SK-N-SH (cell line): Measurements from ENCODE around the gene PLEKHM3. TPM values are rescaled to one million over a fixed set of nuclear protein-coding genes. Genes with fewer than 3 reads are reported as not detected.

ENCODE experiments used
- CTCF ChIA-PET: fragments of 300-600, 350-600 bp; formaldehyde crosslinking; extraction: SDS; loops from one replicate; lab custom pipeline; 2021; lab: Yijun Ruan, JAX
- POLR2A ChIA-PET: fragments of 350-600 bp; sonication (Branson Sonifier 250); formaldehyde crosslinking; extraction: SDS; loops from one replicate; lab custom pipeline; 2020; ENCODE audit warnings: antibody characterized with exemption, inconsistent platforms; lab: Yijun Ruan, JAX
- DNase-seq: peaks from one replicate; pipeline ENCODE4 v3.0.0; 2012
- H2AFZ ChIP-seq: fragments of 200-600 bp; sonication (generic); 2 replicates; pipeline ENCODE4 v1.8.1; 2016; ENCODE audit warnings: antibody characterized with exemption, mild to moderate bottlenecking, low read depth
- H3F3A ChIP-seq: fragments of 200-600 bp; sonication (generic); replicated peaks from 2 replicates; pipeline ENCODE3; 2016; ENCODE audit warnings: antibody characterized with exemption, mild to moderate bottlenecking; ENCODE audit not compliant: insufficient read depth
- H3K27ac ChIP-seq, 2 experiments: fragments of 200-500 bp in 1 of 2; fragments of 200-600 bp in 1 of 2; sonication (Bioruptor generic) in 1 of 2; sonication (generic), shearing (Covaris generic) in 1 of 2; 2 replicates each; pipeline versions ENCODE4 v1.5.1 to v1.6.1; 2014 to 2016; ENCODE audit warnings: low read depth in 2 of 2, inconsistent platforms in 1 of 2, low read length in 1 of 2, mild to moderate bottlenecking in 1 of 2, mixed read lengths in 1 of 2
- H3K27me3 ChIP-seq: fragments of 200-600 bp; sonication (generic), shearing (Covaris generic); 2 replicates; pipeline ENCODE4 v1.6.1; 2016; ENCODE audit warnings: mixed run types; ENCODE audit not compliant: insufficient read depth
- H3K36me3 ChIP-seq, 2 experiments: fragments of 200-500 bp in 1 of 2; fragments of 200-600 bp in 1 of 2; sonication (Bioruptor generic) in 1 of 2; sonication (generic) in 1 of 2; replicated peaks in 1 of 2; 2 replicates each; pipeline versions ENCODE3 to v1.5.1; 2014 to 2016; ENCODE audit warnings: low read length in 1 of 2, mild to moderate bottlenecking in 1 of 2; ENCODE audit not compliant: insufficient read depth in 2 of 2, control insufficient read depth in 1 of 2
- H3K4me1 ChIP-seq, 2 experiments: fragments of 200-500 bp in 1 of 2; fragments of 200-600 bp in 1 of 2; sonication (Bioruptor generic) in 1 of 2; sonication (generic), shearing (Covaris generic) in 1 of 2; 2 replicates each; pipeline versions ENCODE4 v1.5.1 to v1.6.1; 2014 to 2016; ENCODE audit warnings: low read depth in 1 of 2, low read length in 1 of 2, mixed run types in 1 of 2; ENCODE audit not compliant: insufficient read depth in 2 of 2, control insufficient read depth in 1 of 2
- H3K4me2 ChIP-seq: fragments of 200-600 bp; sonication (generic), shearing (Covaris generic); 2 replicates; pipeline ENCODE4 v1.6.1; 2017; ENCODE audit warnings: mixed run types
- H3K4me3 ChIP-seq, 2 experiments: fragments of 200-500 bp in 1 of 2; fragments of 200-600 bp in 1 of 2; sonication (Bioruptor generic) in 1 of 2; sonication (generic), shearing (Covaris generic) in 1 of 2; 2 replicates each; pipeline versions ENCODE4 v1.5.1 to v1.8.1; 2014 to 2016; ENCODE audit warnings: low read depth in 2 of 2, inconsistent platforms in 1 of 2, low read length in 1 of 2, mild to moderate bottlenecking in 1 of 2, mixed read lengths in 1 of 2, moderate library complexity in 1 of 2
- H3K79me2 ChIP-seq: fragments of 200-600 bp; sonication (generic); 2 replicates; pipeline ENCODE4 v1.8.1; 2017; ENCODE audit warnings: mild to moderate bottlenecking; ENCODE audit not compliant: insufficient read depth
- H3K9ac ChIP-seq: fragments of 200-600 bp; sonication (generic); 2 replicates; pipeline ENCODE4 v1.6.1; 2017; ENCODE audit warnings: mixed run types
- H3K9me2 ChIP-seq: fragments of 200-600 bp; sonication (generic); 2 replicates; pipeline ENCODE4 v1.6.1; 2017; ENCODE audit warnings: mixed run types
- H3K9me3 ChIP-seq: fragments of 200-600 bp; sonication (generic); 2 replicates; pipeline ENCODE4 v1.6.1; 2017; ENCODE audit warnings: mixed run types, mild to moderate bottlenecking, moderate library complexity
- H4K20me1 ChIP-seq: fragments of 200-600 bp; sonication (generic); 2 replicates; pipeline ENCODE4 v1.6.1; 2017; ENCODE audit warnings: mild to moderate bottlenecking, mixed run types; ENCODE audit not compliant: insufficient read depth
- ELF1 ChIP-seq: IDR thresholded peaks from 2 replicates; pipeline ENCODE4 v1.4.0; 2012
- EZH2phosphoT487 ChIP-seq: fragments of 200-600 bp; sonication (generic); IDR thresholded peaks from 2 replicates; pipeline ENCODE4 v1.6.1; 2017; ENCODE audit warnings: low read depth, mixed run types, mild to moderate bottlenecking, antibody characterized with exemption, moderate library complexity, borderline replicate concordance
- FOSL2 ChIP-seq: IDR thresholded peaks from 2 replicates; pipeline ENCODE4 v1.4.0; 2012; ENCODE audit warnings: low read depth, mild to moderate bottlenecking, moderate library complexity, borderline replicate concordance
- FOXM1 ChIP-seq: IDR thresholded peaks from 2 replicates; pipeline ENCODE4 v1.4.0; 2012; ENCODE audit warnings: low read depth, mild to moderate bottlenecking
- MXI1 ChIP-seq: IDR thresholded peaks from 2 replicates; pipeline ENCODE4 v1.6.1; 2012; ENCODE audit warnings: mild to moderate bottlenecking, low read depth, low read length, improper control_type of control experiment
- RXRA ChIP-seq: IDR thresholded peaks from 2 replicates; pipeline ENCODE4 v1.4.0; 2012; ENCODE audit warnings: low read depth, mild to moderate bottlenecking, borderline replicate concordance
- WGBS: methylation state at CpG from one replicate; pipeline ENCODE4 v1.1.6; 2017; ENCODE audit warnings: low lambda C conversion rate; 5-methylcytosine and 5-hydroxymethylcytosine counted together
- polyA plus RNA-seq, 3 experiments: library from polyadenylated mRNA; depleted of rRNA; stranded (reverse); fragments of >200 nt; gene quantifications; 2 replicates each; pipeline ENCODE4 v1.2.3, GENCODE V29; 2012
- TF ChIP-seq, protein P1 (sequence below): IDR thresholded peaks from 2 replicates; pipeline ENCODE4 v1.6.1; 2012; ENCODE audit warnings: mild to moderate bottlenecking, low read depth, low read length, moderate library complexity
- TF ChIP-seq, protein P2 (sequence below): IDR thresholded peaks from 2 replicates; pipeline ENCODE4 v1.4.0; 2012; ENCODE audit warnings: low read depth, borderline replicate concordance

PLEKHM3 gene
- polyA plus RNA-seq, 1 of the 3 experiments (the other 2 are of a cell fraction): 1.9 TPM

DNA sequence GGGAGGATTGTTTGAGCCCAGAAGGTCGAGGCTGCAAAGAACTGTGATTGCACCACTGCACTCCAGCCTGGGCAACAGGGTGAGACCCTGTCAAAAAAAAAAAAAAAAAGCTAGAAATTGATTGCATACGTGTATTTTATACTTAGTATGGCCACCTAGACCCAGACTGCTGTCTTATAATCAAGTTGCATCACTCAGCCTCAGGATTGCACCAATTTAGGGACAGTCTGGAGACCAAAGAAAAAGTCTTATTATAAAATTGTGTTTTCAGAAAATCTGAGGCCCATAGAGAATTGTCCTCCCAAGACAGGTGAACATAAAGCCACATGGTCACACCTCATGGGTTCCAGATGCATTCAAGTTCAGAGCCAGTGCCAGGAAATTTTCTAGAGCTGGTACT, 17.1 kb upstream of the PLEKHM3 start:
- Histone ChIP-seq H3K4me3 (no peak overlapping the region), H3K79me2 (no peaks in the 10 kb centered on the region), H3K9me2 (no peaks in the 10 kb centered on the region), H2AFZ (no peak overlapping the region), H3K27me3 (no peaks in the 10 kb centered on the region), H4K20me1 (no peaks in the 10 kb centered on the region), H3K27ac (no peak overlapping the region), H3K36me3 (no peaks in the 10 kb centered on the region), H3K4me2 (no peak overlapping the region), H3F3A (peaks cover 5% of the 10 kb centered on the region), H3K4me1 (no peaks in the 10 kb centered on the region), H3K9me3 (no peaks in the 10 kb centered on the region), H3K9ac (no peak overlapping the region)
- 66% methylated on average over 2 of the region's 2 CpGs for WGBS
- ChIA-PET POLR2A (no interaction called here), CTCF (interaction anchor here (3.9 to 8.1 kb wide), 2 partner anchors 12 to 295 kb away, joined by 28 to 128 read pairs; no protein-coding TSS in a partner anchor)
- TF ChIP-seq MXI1 (no peak), EZH2phosphoT487 (no peak), RXRA (no peak), FOXM1 (no peak)
- TF ChIP-seq, protein P1, sequence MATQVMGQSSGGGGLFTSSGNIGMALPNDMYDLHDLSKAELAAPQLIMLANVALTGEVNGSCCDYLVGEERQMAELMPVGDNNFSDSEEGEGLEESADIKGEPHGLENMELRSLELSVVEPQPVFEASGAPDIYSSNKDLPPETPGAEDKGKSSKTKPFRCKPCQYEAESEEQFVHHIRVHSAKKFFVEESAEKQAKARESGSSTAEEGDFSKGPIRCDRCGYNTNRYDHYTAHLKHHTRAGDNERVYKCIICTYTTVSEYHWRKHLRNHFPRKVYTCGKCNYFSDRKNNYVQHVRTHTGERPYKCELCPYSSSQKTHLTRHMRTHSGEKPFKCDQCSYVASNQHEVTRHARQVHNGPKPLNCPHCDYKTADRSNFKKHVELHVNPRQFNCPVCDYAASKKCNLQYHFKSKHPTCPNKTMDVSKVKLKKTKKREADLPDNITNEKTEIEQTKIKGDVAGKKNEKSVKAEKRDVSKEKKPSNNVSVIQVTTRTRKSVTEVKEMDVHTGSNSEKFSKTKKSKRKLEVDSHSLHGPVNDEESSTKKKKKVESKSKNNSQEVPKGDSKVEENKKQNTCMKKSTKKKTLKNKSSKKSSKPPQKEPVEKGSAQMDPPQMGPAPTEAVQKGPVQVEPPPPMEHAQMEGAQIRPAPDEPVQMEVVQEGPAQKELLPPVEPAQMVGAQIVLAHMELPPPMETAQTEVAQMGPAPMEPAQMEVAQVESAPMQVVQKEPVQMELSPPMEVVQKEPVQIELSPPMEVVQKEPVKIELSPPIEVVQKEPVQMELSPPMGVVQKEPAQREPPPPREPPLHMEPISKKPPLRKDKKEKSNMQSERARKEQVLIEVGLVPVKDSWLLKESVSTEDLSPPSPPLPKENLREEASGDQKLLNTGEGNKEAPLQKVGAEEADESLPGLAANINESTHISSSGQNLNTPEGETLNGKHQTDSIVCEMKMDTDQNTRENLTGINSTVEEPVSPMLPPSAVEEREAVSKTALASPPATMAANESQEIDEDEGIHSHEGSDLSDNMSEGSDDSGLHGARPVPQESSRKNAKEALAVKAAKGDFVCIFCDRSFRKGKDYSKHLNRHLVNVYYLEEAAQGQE: no peak
- TF ChIP-seq, protein P2, sequence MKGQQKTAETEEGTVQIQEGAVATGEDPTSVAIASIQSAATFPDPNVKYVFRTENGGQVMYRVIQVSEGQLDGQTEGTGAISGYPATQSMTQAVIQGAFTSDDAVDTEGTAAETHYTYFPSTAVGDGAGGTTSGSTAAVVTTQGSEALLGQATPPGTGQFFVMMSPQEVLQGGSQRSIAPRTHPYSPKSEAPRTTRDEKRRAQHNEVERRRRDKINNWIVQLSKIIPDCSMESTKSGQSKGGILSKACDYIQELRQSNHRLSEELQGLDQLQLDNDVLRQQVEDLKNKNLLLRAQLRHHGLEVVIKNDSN: no peak
- DNase-seq: no peak

DNA sequence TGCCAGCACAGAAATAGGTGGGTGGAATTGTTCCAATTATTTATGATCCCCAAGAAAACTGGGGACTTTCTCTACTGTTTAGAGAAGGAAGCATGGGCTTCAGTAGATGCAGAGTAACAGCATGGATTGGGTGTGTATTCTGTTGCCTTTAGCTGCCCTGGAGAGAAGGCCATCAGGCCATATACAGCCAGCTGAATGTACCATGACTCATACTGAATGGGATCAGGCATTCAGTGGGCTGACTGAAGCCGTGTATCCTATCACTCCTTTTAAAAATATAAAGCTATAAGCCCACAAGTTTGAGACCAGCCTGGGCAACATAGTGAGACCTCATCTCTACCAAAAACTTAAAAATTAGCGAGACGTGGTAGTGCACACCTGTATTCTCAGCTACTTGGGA, 16.7 kb upstream of the PLEKHM3 start:
- POLR2A ChIA-PET: no interaction called here
- H3K27ac ChIP-seq: no peak overlapping the region
- no peaks in the 10 kb centered on the region for H3K27me3 ChIP-seq
- peaks cover 5% of the 10 kb centered on the region for H3F3A ChIP-seq
- no peak overlapping the region for H3K4me2 ChIP-seq
- TF ChIP-seq FOSL2 (peak; percentile 18; the same call in 1 of the 2 replicates), ELF1 (no peak)
- no peaks in the 10 kb centered on the region for H3K9me3 ChIP-seq
- no peak overlapping the region for H3K9ac ChIP-seq
- no peaks in the 10 kb centered on the region for H3K36me3 ChIP-seq
- no peaks in the 10 kb centered on the region for H4K20me1 ChIP-seq
- DNase-seq: no peak
- H3K79me2 ChIP-seq: no peaks in the 10 kb centered on the region
- H3K4me3 ChIP-seq: no peak overlapping the region
- WGBS: 79% methylated on average over 3 of the region's 3 CpGs
- CTCF ChIA-PET: interaction anchor here (2.1 to 8.1 kb wide), 4 partner anchors 10 to 295 kb away, joined by 8 to 128 read pairs (median 23); no protein-coding TSS in a partner anchor
- H2AFZ ChIP-seq: no peak overlapping the region
- H3K9me2 ChIP-seq: no peaks in the 10 kb centered on the region
- H3K4me1 ChIP-seq: no peaks in the 10 kb centered on the region
